DOHH2 (cell line): ENCODE measurements around the gene ESRRG.

Experiments used
- H3F3A ChIP-seq: fragments of 200-600 bp; sonication (generic), shearing (Covaris generic); 2 replicates; pipeline ENCODE4 v1.6.0; 2016; ENCODE audit warnings: antibody characterized with exemption, mild to moderate bottlenecking; ENCODE audit not compliant: control insufficient read depth, insufficient read depth
- H3K27ac ChIP-seq: fragments of 200-600 bp; sonication (generic); 2 replicates; pipeline ENCODE4 v1.5.1; 2014; ENCODE audit warnings: low read depth, mild to moderate bottlenecking, low read length, moderate library complexity
- H3K27me3 ChIP-seq: fragments of 200-600 bp; sonication (generic); 2 replicates; pipeline ENCODE4 v1.6.1; 2014; ENCODE audit warnings: mild to moderate bottlenecking, low read length, mixed read lengths; ENCODE audit not compliant: control insufficient read depth
- H3K36me3 ChIP-seq: fragments of 200-600 bp; sonication (generic); 2 replicates; pipeline ENCODE4 v1.6.1; 2014; ENCODE audit warnings: mild to moderate bottlenecking, low read length, moderate library complexity, mixed read lengths; ENCODE audit not compliant: control insufficient read depth
- H3K4me1 ChIP-seq: fragments of 200-600 bp; sonication (generic); 2 replicates; pipeline ENCODE4 v1.6.1; 2014; ENCODE audit warnings: mild to moderate bottlenecking, low read length, mixed read lengths; ENCODE audit not compliant: control insufficient read depth
- H3K4me2 ChIP-seq: fragments of 200-600 bp; sonication (generic); 2 replicates; pipeline ENCODE4 v1.6.0; 2014; ENCODE audit warnings: mild to moderate bottlenecking, low read length, moderate library complexity
- H3K4me3 ChIP-seq: fragments of 200-600 bp; sonication (generic); 2 replicates; pipeline ENCODE4 v1.5.1; 2014; ENCODE audit warnings: mild to moderate bottlenecking, low read length, mixed read lengths
- H3K79me2 ChIP-seq: fragments of 200-600 bp; sonication (generic); 2 replicates; pipeline ENCODE4 v1.6.1; 2014; ENCODE audit warnings: mild to moderate bottlenecking, low read length, mixed read lengths; ENCODE audit not compliant: control insufficient read depth
- H3K9me2 ChIP-seq: fragments of 200-600 bp; sonication (generic); replicated peaks from 2 replicates; pipeline ENCODE4 v1.6.1; 2014; ENCODE audit warnings: mild to moderate bottlenecking, low read length, mixed read lengths; ENCODE audit not compliant: control insufficient read depth
- H3K9me3 ChIP-seq: fragments of 200-600 bp; sonication (generic); 2 replicates; pipeline ENCODE4 v1.6.1; 2014; ENCODE audit warnings: antibody characterized with exemption, low read length, mixed read lengths; ENCODE audit not compliant: control insufficient read depth, insufficient read depth
- H4K20me1 ChIP-seq: fragments of 200-600 bp; sonication (generic); 2 replicates; pipeline ENCODE4 v1.6.0; 2014; ENCODE audit warnings: low read depth, mild to moderate bottlenecking, antibody characterized with exemption, low read length, moderate library complexity; ENCODE audit not compliant: control insufficient read depth, insufficient read depth
- CTCF ChIP-seq: fragments of 200-600 bp; sonication (generic); IDR thresholded peaks from one replicate; pipeline ENCODE4 v1.5.1; 2014; ENCODE audit warnings: antibody characterized with exemption, mild to moderate bottlenecking, low read depth, low read length; ENCODE audit not compliant: poor library complexity, severe bottlenecking
- EZH2phosphoT487 ChIP-seq: fragments of 200-600 bp; sonication (generic); IDR thresholded peaks from 2 replicates; pipeline ENCODE4 v1.6.1; 2017; ENCODE audit warnings: borderline replicate concordance, mild to moderate bottlenecking, antibody characterized with exemption, low read length, moderate library complexity, mixed read lengths

The ESRRG gene

GRCh38 chr1:216521477-216521876 lies 201.8 kb downstream of the ESRRG start:
- TF ChIP-seq EZH2phosphoT487 (no peak), CTCF (no peak)
- H3K27ac ChIP-seq = no peak overlapping the region
- H3K9me3 ChIP-seq = no peaks in the 10 kb centered on the region
- H3K36me3 ChIP-seq = no peaks in the 10 kb centered on the region
- no peaks in the 10 kb centered on the region for H3K27me3 ChIP-seq
- H3K4me3 ChIP-seq = no peak overlapping the region
- H3K9me2 ChIP-seq = no peaks in the 10 kb centered on the region
- no peak overlapping the region for H3K4me2 ChIP-seq
- peaks cover 57% of the 10 kb centered on the region for H3K4me1 ChIP-seq
- no peaks in the 10 kb centered on the region for H4K20me1 ChIP-seq
- H3F3A ChIP-seq = no peaks in the 10 kb centered on the region
- no peaks in the 10 kb centered on the region for H3K79me2 ChIP-seq

GRCh38 chr1:216518844-216519627 lies 204.2 kb downstream of the ESRRG start:
- Histone ChIP-seq H3K4me2 (no peak overlapping the region), H3K79me2 (no peaks in the 10 kb centered on the region), H3K27ac (no peak overlapping the region), H3F3A (no peaks in the 10 kb centered on the region), H3K9me3 (no peaks in the 10 kb centered on the region), H3K27me3 (no peaks in the 10 kb centered on the region), H3K36me3 (no peaks in the 10 kb centered on the region), H4K20me1 (no peaks in the 10 kb centered on the region), H3K9me2 (no peaks in the 10 kb centered on the region), H3K4me3 (no peak overlapping the region), H3K4me1 (peaks cover 35% of the 10 kb centered on the region)
- TF ChIP-seq EZH2phosphoT487 = no peak
- TF ChIP-seq CTCF = no peak

DNA sequence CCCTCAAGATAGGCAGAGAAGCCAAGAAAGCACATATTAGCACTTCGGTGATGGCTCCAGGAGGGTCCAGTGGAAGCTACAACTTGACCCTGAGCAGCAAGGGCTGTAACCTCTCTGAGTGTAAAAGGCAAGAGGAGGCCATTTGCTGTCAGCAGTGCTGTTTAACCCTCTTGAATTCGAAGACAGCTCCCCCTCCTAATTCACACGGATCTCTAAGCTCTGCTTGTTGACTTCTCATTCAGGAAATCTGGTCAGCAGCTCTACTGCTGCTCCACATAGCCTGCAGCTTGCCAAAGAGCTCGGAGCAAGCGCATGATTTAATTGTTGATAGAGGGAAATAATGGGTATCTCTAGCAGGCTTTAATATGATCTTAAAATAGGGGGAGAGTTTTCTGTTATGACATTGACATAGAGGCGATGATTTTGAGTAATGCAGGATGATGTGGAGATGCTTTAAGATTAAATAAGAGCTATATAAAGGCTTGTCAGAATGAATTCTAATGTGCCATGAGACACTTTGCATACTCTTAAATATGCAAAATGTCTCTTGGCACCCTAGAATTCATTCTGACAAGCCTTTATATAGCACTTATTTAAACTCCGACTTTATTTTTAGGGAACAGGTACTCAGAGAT lies 220.6 kb downstream of the ESRRG start:
- H3K79me2 ChIP-seq = no peaks in the 10 kb centered on the region
- no peaks in the 10 kb centered on the region for H4K20me1 ChIP-seq
- TF ChIP-seq EZH2phosphoT487 = no peak
- no peak for TF ChIP-seq CTCF
- H3K4me1 ChIP-seq = no peaks in the 10 kb centered on the region
- no peaks in the 10 kb centered on the region for H3K27me3 ChIP-seq
- H3F3A ChIP-seq = no peaks in the 10 kb centered on the region
- H3K9me2 ChIP-seq = no peaks in the 10 kb centered on the region
- no peak overlapping the region for H3K27ac ChIP-seq
- H3K4me3 ChIP-seq = no peak overlapping the region
- no peaks in the 10 kb centered on the region for H3K36me3 ChIP-seq
- no peak overlapping the region for H3K4me2 ChIP-seq
- no peaks in the 10 kb centered on the region for H3K9me3 ChIP-seq
